GM12873 (cell line): ENCODE results near the gene ATP1A1.

Source experiments
- CTCF ChIP-seq: IDR thresholded peaks from 2 replicates; pipeline ENCODE4 v1.5.1; 2012; ENCODE audit warnings: low read depth, mild to moderate bottlenecking, moderate library complexity, low read length, control low read depth; ENCODE audit not compliant: insufficient read depth; ENCODE audit errors: missing control alignments

Gene ATP1A1

GRCh38 chr1:116345843-116346242 lies 27.2 kb upstream of the ATP1A1 start:
- no peak for TF ChIP-seq CTCF

- TF ChIP-seq CTCF = no peak
These were observed 25.9 kb upstream of the ATP1A1 start for GRCh38 chr1:116346943-116347673.

- no peak for TF ChIP-seq CTCF
These were observed 25.3 kb upstream of the ATP1A1 start for GRCh38 chr1:116347696-116348095.

- TF ChIP-seq CTCF = no peak
These were observed 22.9 kb upstream of the ATP1A1 start for GRCh38 chr1:116350097-116350645.

GRCh38 chr1:116351914-116352313 lies 21.1 kb upstream of the ATP1A1 start:
- no peak for TF ChIP-seq CTCF

- TF ChIP-seq CTCF = no peak
These were observed 20.7 kb upstream of the ATP1A1 start for GRCh38 chr1:116352349-116352813.

GRCh38 chr1:116353155-116353554 lies 19.9 kb upstream of the ATP1A1 start:
- TF ChIP-seq CTCF = no peak
